K562 (cell line): ENCODE results near the gene PURA. TPM values are rescaled to one million over a fixed set of nuclear protein-coding genes. Genes with fewer than 3 reads are reported as not detected.

Experiments used
- C11orf30 ChIP-seq: fragments of 450-650 bp; IDR thresholded peaks from 2 replicates; pipeline ENCODE4 v1.6.1; 2016; ENCODE audit warnings: low read depth, mild to moderate bottlenecking
- CBX2 ChIP-seq: fragments of 200-600 bp; sonication (generic); IDR thresholded peaks from one replicate; pipeline ENCODE4 v1.6.1; 2012; ENCODE audit warnings: mild to moderate bottlenecking, low read length, inconsistent platforms; ENCODE audit not compliant: insufficient read depth, poor library complexity, severe bottlenecking
- ESRRA ChIP-seq: fragments of 450-650 bp; IDR thresholded peaks from 2 replicates; pipeline ENCODE4 v1.6.1; 2014; ENCODE audit warnings: low read depth, mild to moderate bottlenecking, moderate library complexity, borderline replicate concordance
- ETV1 ChIP-seq: fragments of 450-650 bp; conservative IDR thresholded peaks from 2 replicates; pipeline ENCODE4 v1.6.1; 2016; ENCODE audit warnings: missing genetic modification characterization, control low read depth, low read depth, missing compliant biosample characterization
- HNRNPK ChIP-seq: fragments of 200-400 bp; formaldehyde crosslinking; IDR thresholded peaks from one replicate; pipeline ENCODE4 v1.6.1; 2018; ENCODE audit warnings: mild to moderate bottlenecking, low read depth, low read length; ENCODE audit not compliant: poor library complexity, severe bottlenecking
- KDM2B ChIP-seq: fragments of 250-450 bp; sonication (Bioruptor Pico); IDR thresholded peaks from 2 replicates; pipeline ENCODE4 v1.8.0; 2021; ENCODE audit warnings: mild to moderate bottlenecking, moderate library complexity
- KLF13 ChIP-seq: fragments of 450-650 bp; IDR thresholded peaks from 2 replicates; pipeline ENCODE4 v1.6.1; 2016; ENCODE audit warnings: missing genetic modification characterization, low read depth, mild to moderate bottlenecking, missing compliant biosample characterization, moderate library complexity, borderline replicate concordance
- MAFF ChIP-seq: IDR thresholded peaks from 2 replicates; pipeline ENCODE4 v1.6.1; 2012; ENCODE audit warnings: low read length, improper control_type of control experiment
- MAFK ChIP-seq: IDR thresholded peaks from 2 replicates; pipeline ENCODE4 v1.6.1; 2011; ENCODE audit warnings: low read length, improper control_type of control experiment
- MEF2D ChIP-seq: conservative IDR thresholded peaks from 2 replicates; pipeline ENCODE4 v1.6.1; 2016; ENCODE audit warnings: low read depth, missing genetic modification characterization, missing compliant biosample characterization
- PHF8 ChIP-seq: fragments of 200-600 bp; sonication (generic); IDR thresholded peaks from 2 replicates; pipeline ENCODE4 v1.6.1; 2012; ENCODE audit warnings: mixed run types, mild to moderate bottlenecking, inconsistent platforms, low read length, moderate library complexity, borderline replicate concordance
- RAD21 ChIP-seq, 2 experiments: fragments of 250-450 bp in 1 of 2; fragments of 450-650 bp in 1 of 2; sonication (Bioruptor Pico) in 1 of 2; formaldehyde crosslinking in 1 of 2; IDR thresholded peaks in 1 of 2; conservative IDR thresholded peaks in 1 of 2; 2 replicates each; pipeline versions ENCODE4 v1.4.0 to v1.8.0; 2020 to 2022; ENCODE audit warnings: mild to moderate bottlenecking in 2 of 2, moderate library complexity in 1 of 2
- RFX7 ChIP-seq: fragments of 250-450 bp; sonication (Bioruptor Pico); IDR thresholded peaks from 2 replicates; pipeline ENCODE4 v1.5.1; 2021; ENCODE audit warnings: mild to moderate bottlenecking
- SMAD4 ChIP-seq: fragments of 250-450 bp; sonication (Bioruptor Pico); conservative IDR thresholded peaks from 2 replicates; pipeline ENCODE4 v1.8.0; 2021; ENCODE audit warnings: inconsistent platforms, mild to moderate bottlenecking, moderate library complexity
- SMARCC2 ChIP-seq: fragments of 450-650 bp; IDR thresholded peaks from 2 replicates; pipeline ENCODE4 v1.6.1; 2017; ENCODE audit warnings: antibody characterized with exemption, moderate library complexity, mild to moderate bottlenecking, low read depth
- TAF9B ChIP-seq: fragments of 450-650 bp; IDR thresholded peaks from 2 replicates; pipeline ENCODE4 v1.6.1; 2018; ENCODE audit warnings: mild to moderate bottlenecking; ENCODE audit not compliant: partially characterized antibody
- ZNF134 ChIP-seq: fragments of 250-450 bp; sonication (Bioruptor Pico); conservative IDR thresholded peaks from 2 replicates; pipeline ENCODE4 v1.4.0; 2020
- ZNF263 ChIP-seq: sonication (generic); formaldehyde crosslinking; IDR thresholded peaks from 2 replicates; pipeline ENCODE4 v1.8.0; 2022; ENCODE audit warnings: mild to moderate bottlenecking, missing genetic modification reagents, borderline replicate concordance
- ZNF316 ChIP-seq: fragments of 450-650 bp; IDR thresholded peaks from 2 replicates; pipeline ENCODE4 v1.6.1; 2016
- ZNF41 ChIP-seq: fragments of 250-450 bp; sonication (Bioruptor Pico); conservative IDR thresholded peaks from 2 replicates; pipeline ENCODE4 v1.4.0; 2020; ENCODE audit warnings: mild to moderate bottlenecking
- ZNF431 ChIP-seq: sonication (generic); formaldehyde crosslinking; IDR thresholded peaks from 2 replicates; pipeline ENCODE4 v1.8.0; 2022; ENCODE audit warnings: mild to moderate bottlenecking, missing genetic modification reagents
- ZNF778 ChIP-seq: fragments of 450-650 bp; formaldehyde crosslinking; IDR thresholded peaks from 2 replicates; pipeline ENCODE4 v1.4.0; 2020; ENCODE audit warnings: mild to moderate bottlenecking, moderate library complexity
- polyA plus RNA-seq, 8 experiments: library from polyadenylated mRNA; depleted of rRNA in 4 of 8; stranded (reverse) in 5 of 8; unstranded in 3 of 8; fragments of >200 nt; fragmentation: Nextera tagmentation in 2 of 8; fragmentation: Illumina TruSeq in 1 of 8; extraction: Ambion mirVana in 2 of 8; extraction: Trizol in 1 of 8; gene quantifications; 2 replicates each; pipeline versions ENCODE4 v1.2.1 to v1.2.3, GENCODE V29; 2011 to 2014; ENCODE audit warnings: inconsistent platforms in 1 of 8, missing spikeins in 1 of 8
- total RNA-seq, 7 experiments: library from RNA; depleted of rRNA in 6 of 7; stranded (reverse); fragments of >200 nt in 6 of 7; fragmentation: Illumina TruSeq in 2 of 7; extraction: Trizol in 2 of 7; gene quantifications; 2 replicates each; pipeline versions ENCODE4 v1.2.1 to v1.2.3, GENCODE V29; 2011 to 2021; ENCODE audit warnings: low replicate concordance in 1 of 7
- TF ChIP-seq, protein P1 (sequence below): fragments of 450-650 bp; formaldehyde crosslinking; IDR thresholded peaks from 2 replicates; pipeline ENCODE4 v1.4.0; 2020; ENCODE audit warnings: mild to moderate bottlenecking, moderate library complexity
- TF ChIP-seq, protein P2 (sequence below): sonication (generic); formaldehyde crosslinking; IDR thresholded peaks from 2 replicates; pipeline ENCODE4 v1.9.0; 2022; ENCODE audit warnings: mild to moderate bottlenecking, missing genetic modification reagents
- TF ChIP-seq, protein P3 (sequence below): fragments of 150-350 bp; conservative IDR thresholded peaks from 2 replicates; pipeline ENCODE4 v1.6.1; 2014; ENCODE audit warnings: low read length

Gene PURA
- total and polyA plus RNA-seq, 9 of the 15 experiments (the other 6 are each of a cell fraction or from before 2014, with no cell fraction given): 3.2 to 11.1 (median 5.4) TPM

DNA sequence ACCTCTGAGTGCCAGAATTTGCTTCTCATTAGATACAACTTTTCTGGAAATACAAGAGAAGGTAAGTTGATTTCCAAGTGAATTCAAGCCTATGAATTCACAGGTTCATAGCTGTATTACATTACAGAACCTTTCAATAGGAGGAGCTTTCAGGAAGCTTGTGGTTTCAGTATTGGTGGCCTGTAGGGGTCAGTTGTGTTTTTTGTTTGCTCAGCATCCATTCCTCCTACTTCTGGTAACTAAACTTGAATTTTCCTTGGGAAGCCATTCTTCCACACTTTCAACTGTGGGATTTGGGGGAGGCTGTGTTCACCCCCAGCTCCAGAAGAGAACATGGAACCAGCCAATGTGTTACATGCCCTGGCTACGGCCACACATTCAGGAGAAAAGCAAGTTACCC is 55.5 kb downstream of the PURA start (continued):
- TF ChIP-seq HNRNPK: no peak
- peak; percentile 89 for TF ChIP-seq C11orf30
- TF ChIP-seq ZNF134 (CRISPR knock-in tag): no peak
- TF ChIP-seq KLF13 (tag): no peak
- TF ChIP-seq ETV1: 0 out of 2 replicates have a peak, but pooled peaks have one; percentile 15
- TF ChIP-seq TAF9B: no peak
- TF ChIP-seq MEF2D (tag): no peak
- TF ChIP-seq, protein P1, sequence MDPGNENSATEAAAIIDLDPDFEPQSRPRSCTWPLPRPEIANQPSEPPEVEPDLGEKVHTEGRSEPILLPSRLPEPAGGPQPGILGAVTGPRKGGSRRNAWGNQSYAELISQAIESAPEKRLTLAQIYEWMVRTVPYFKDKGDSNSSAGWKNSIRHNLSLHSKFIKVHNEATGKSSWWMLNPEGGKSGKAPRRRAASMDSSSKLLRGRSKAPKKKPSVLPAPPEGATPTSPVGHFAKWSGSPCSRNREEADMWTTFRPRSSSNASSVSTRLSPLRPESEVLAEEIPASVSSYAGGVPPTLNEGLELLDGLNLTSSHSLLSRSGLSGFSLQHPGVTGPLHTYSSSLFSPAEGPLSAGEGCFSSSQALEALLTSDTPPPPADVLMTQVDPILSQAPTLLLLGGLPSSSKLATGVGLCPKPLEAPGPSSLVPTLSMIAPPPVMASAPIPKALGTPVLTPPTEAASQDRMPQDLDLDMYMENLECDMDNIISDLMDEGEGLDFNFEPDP (CRISPR knock-in tag): no peak
- TF ChIP-seq MAFK: peak; percentile 61; the same call in 1 of the 2 replicates
- TF ChIP-seq, protein P2, sequence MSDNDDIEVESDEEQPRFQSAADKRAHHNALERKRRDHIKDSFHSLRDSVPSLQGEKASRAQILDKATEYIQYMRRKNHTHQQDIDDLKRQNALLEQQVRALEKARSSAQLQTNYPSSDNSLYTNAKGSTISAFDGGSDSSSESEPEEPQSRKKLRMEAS (CRISPR knock-in tag): no peak
- TF ChIP-seq ZNF41 (CRISPR knock-in tag): no peak
- TF ChIP-seq MAFF: peak; percentile 56; the same call in 1 of the 2 replicates
- TF ChIP-seq ZNF316: peak; percentile 94
- no peak for TF ChIP-seq SMAD4
- no peak for TF ChIP-seq RFX7 (CRISPR knock-in tag)
- TF ChIP-seq SMARCC2: no peak
- TF ChIP-seq PHF8: no peak
- TF ChIP-seq ZNF263 (CRISPR knock-in tag): no peak
- peak; percentile 42 to 71 for TF ChIP-seq RAD21 (CRISPR knock-in tag; conservative IDR thresholded peaks at IDR 0.05 in 1 of 2, IDR thresholded peaks at IDR 0.05 in 1 of 2)
- TF ChIP-seq, protein P3, sequence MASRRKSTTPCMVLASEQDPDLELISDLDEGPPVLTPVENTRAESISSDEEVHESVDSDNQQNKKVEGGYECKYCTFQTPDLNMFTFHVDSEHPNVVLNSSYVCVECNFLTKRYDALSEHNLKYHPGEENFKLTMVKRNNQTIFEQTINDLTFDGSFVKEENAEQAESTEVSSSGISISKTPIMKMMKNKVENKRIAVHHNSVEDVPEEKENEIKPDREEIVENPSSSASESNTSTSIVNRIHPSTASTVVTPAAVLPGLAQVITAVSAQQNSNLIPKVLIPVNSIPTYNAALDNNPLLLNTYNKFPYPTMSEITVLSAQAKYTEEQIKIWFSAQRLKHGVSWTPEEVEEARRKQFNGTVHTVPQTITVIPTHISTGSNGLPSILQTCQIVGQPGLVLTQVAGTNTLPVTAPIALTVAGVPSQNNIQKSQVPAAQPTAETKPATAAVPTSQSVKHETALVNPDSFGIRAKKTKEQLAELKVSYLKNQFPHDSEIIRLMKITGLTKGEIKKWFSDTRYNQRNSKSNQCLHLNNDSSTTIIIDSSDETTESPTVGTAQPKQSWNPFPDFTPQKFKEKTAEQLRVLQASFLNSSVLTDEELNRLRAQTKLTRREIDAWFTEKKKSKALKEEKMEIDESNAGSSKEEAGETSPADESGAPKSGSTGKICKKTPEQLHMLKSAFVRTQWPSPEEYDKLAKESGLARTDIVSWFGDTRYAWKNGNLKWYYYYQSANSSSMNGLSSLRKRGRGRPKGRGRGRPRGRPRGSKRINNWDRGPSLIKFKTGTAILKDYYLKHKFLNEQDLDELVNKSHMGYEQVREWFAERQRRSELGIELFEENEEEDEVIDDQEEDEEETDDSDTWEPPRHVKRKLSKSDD: no peak
- TF ChIP-seq ZNF431 (CRISPR knock-in tag): no peak
- TF ChIP-seq KDM2B (CRISPR knock-in tag): no peak
- no peak for TF ChIP-seq ZNF778
- no peak for TF ChIP-seq CBX2
- TF ChIP-seq ESRRA: peak; percentile 71; the same call in 1 of the 2 replicates
